ENCODE data around the gene PRKAR1B. TPM values are rescaled to one million over a fixed set of nuclear protein-coding genes. Genes with fewer than 3 reads are reported as not detected.
"Not testable (repeated sequence)": the region's sequence is repeated elsewhere in the genome, so short reads cannot be mapped to it uniquely, and the experiment has no call there.

Gene PRKAR1B
- total RNA-seq, 2 experiments from 2014 or later = 15.5 to 15.8 TPM

DNA sequence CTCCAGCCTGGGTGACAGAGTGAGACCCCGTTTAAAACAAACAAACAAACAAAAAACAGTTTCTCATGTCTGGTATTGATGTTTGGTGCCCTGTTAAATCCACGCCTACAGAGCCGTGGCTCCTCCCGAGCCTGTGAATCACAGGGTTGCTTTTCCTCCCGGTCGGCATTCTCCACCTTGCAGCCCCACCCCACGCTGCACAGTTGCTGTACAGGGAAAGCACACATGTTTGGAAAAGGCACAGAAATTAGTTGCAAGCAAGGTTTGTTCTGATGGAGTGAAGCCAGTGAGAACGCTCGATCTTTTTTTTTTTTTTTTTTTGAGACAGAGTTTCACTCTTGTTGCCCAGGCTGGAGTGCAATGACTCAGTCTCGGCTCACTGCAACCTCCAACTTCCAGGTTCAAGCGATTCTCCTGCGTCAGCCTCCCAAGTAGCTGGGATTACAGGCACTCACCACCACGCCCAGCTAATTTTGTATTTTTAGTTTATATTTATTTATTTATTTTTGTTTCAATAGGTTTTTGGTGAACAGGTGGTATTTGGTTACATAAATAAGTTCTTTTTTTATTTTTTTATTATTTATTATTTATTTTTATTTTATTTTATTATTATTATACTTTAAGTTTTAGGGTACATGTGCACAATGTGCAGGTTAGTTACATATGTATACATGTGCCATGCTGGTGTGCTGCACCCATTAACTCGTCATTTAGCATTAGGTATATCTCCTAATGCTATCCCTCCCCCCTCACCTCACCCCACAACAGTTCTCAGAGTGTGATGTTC is 16.5 kb upstream of the PRKAR1B start:
- peaks cover 29% of the 10 kb centered on the region for H3K36me3 Mint-ChIP-seq (ENCODE audit: low read depth)
- intact Hi-C loops (cut with micrococcal nuclease) = not testable (repeated sequence)

DNA sequence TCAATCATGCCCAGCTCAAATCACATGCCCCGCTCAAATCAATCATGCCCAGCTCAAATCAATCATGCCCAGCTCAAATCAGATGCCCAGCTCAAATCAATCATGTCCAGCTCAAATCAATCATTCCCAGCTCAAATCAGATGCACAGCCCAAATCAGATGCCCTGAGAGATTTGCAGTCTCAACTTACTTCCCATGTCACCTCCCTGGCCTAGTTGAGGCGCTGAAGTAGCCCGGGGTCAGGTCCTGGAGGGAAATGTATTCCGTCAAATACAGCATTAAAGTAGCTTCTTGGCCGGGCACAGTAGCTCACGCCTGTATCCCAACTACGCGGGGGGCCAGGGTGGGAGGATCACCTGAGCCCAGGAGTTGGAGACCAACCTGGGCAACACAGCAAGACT is 15.7 kb upstream of the PRKAR1B start:
- intact Hi-C loops (cut with micrococcal nuclease) = no loop called here
- CTCF ChIA-PET = no interaction called here
- H3K9me3 Mint-ChIP-seq = no peaks in the 10 kb centered on the region
- peaks cover 34% of the 10 kb centered on the region for H3K36me3 Mint-ChIP-seq (ENCODE audit: low read depth)
- no peaks in the 10 kb centered on the region for H3K27me3 Mint-ChIP-seq (ENCODE audit: low read depth)
- H3K27ac Mint-ChIP-seq = no peak overlapping the region
- H3K4me1 Mint-ChIP-seq (ENCODE audit: low read depth) = no peaks in the 10 kb centered on the region
- DNase-seq = no peak
- H3K4me3 Mint-ChIP-seq = no peak overlapping the region

More for the DNA sequence above, 16.5 kb upstream of the PRKAR1B start:
- H3K4me1 Mint-ChIP-seq (ENCODE audit: low read depth); H3K27me3 Mint-ChIP-seq (ENCODE audit: low read depth); DNase-seq; H3K9me3 Mint-ChIP-seq; H3K4me3 Mint-ChIP-seq; CTCF ChIA-PET; H3K27ac Mint-ChIP-seq: not testable (repeated sequence)

DNA sequence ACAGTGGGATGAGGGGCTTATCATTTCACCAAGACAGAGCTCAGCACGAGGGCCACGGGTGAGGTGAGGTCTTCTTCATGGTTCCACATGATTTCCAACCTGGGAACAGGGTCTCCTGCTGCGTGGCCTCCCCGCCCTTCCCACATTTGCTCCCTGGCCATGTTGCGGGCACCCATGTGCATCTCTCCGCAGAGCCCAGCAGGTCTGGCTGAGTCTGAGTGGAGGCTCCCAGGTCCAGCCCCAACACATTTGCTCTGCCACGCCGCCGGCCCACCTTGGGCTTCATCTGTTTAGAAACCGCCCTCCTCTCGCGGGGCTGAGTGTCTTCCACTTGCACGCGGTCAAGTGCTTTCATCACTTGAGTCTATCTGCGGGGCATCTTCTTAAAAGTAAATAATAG is 14.8 kb upstream of the PRKAR1B start:
- CTCF ChIA-PET = interaction anchor here (1.0 kb wide), 1 partner anchor 420 kb away, joined by 3 read pairs; no protein-coding TSS in a partner anchor
- no peaks in the 10 kb centered on the region for H3K27me3 Mint-ChIP-seq (ENCODE audit: low read depth)
- intact Hi-C loops (cut with micrococcal nuclease) = no loop called here
- peaks cover 36% of the 10 kb centered on the region for H3K36me3 Mint-ChIP-seq (ENCODE audit: low read depth)
- H3K27ac Mint-ChIP-seq = no peak overlapping the region
- H3K4me1 Mint-ChIP-seq (ENCODE audit: low read depth) = no peaks in the 10 kb centered on the region
- no peak overlapping the region for H3K4me3 Mint-ChIP-seq
- DNase-seq = no peak
- no peaks in the 10 kb centered on the region for H3K9me3 Mint-ChIP-seq

DNA sequence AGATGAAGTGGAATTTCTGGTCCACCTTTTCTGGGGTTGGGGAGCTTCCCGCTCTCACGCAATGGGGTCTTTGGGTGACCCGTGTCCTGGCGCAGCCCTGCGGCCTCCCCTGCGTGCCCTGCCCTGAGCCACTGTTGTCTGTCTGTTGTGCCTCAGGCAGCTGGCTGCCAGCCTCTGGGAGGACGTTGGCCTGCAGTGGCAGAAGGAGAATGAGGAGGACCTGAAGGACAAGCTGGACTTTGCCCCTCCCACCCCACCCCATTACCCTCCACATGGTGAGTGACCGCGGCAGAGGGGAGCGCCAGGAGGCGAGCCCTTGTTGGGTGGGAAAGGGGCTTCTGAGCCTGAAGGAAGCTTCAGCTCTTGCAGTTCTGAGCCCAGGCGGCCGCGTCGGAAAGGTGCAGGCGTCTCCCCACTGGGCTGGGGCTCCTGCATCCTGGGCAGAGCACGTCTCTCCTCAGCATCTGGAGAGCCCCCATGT is 14.2 kb upstream of the PRKAR1B start:
- CTCF ChIA-PET = interaction anchor here (1.0 kb wide), 1 partner anchor 420 kb away, joined by 3 read pairs; no protein-coding TSS in a partner anchor
- intact Hi-C loops (cut with micrococcal nuclease) = no loop called here
- H3K4me1 Mint-ChIP-seq (ENCODE audit: low read depth) = no peaks in the 10 kb centered on the region

DNA sequence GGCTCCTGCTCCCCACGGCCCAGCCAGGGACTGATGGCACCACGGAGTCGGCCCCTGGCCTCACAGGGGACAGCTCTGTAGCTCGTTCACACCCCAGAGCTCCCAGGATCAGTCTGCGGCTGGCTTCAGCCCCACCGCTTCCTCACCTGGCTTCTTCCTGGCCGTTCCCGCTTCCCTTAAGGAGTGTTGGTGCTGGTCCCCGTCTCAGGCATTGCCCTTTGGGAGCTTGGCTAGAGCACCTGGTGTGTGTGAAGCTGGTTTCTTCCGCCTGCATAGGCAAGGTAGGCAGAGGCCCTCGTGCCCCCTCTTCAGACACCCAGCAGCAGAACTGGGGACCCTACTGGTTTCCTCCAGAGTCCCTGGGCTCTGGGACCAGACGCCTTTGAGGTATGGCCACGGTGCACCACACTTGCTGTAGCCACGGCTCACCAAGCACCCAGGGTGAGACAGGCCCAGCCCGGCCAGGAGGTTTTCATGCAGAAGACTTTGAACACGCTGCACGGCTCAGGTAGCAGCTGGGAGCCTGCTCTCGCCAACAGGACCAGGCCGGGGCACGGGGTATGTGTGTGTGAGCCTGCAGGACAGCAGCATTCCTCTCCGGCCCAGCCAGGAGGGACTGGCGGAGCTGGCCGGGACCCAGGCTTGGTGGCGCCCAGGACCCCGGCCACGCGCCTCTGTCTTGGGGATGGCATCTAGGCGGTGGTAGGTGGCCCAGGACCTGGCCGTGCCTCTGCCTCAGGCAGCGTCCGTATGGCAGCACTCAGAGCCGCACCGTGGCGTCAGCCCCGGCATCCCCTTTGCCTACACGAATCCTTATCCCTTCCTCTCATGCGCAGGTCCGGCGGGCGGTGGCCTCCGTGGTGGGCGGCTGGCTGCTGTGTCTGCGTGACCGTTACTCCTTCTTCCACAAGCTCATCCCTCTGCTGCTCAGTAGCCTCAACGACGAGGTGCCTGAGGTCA is 13.2 kb upstream of the PRKAR1B start:
- DNase-seq = no peak
- Mint-ChIP-seq H3K27me3 (ENCODE audit: low read depth) (no peaks in the 10 kb centered on the region), H3K4me1 (ENCODE audit: low read depth) (no peaks in the 10 kb centered on the region), H3K36me3 (ENCODE audit: low read depth) (peaks cover 31% of the 10 kb centered on the region), H3K27ac (no peak overlapping the region), H3K4me3 (no peak overlapping the region), H3K9me3 (no peaks in the 10 kb centered on the region)
- CTCF ChIA-PET = interaction anchor here (0.5 kb wide), 1 partner anchor 92 kb away, joined by 3 read pairs; no protein-coding TSS in a partner anchor
- intact Hi-C loops (cut with micrococcal nuclease) = no loop called here

More for the DNA sequence above, 14.2 kb upstream of the PRKAR1B start:
- no peak for DNase-seq
- H3K36me3 Mint-ChIP-seq (ENCODE audit: low read depth) = peaks cover 36% of the 10 kb centered on the region
- no peaks in the 10 kb centered on the region for H3K27me3 Mint-ChIP-seq (ENCODE audit: low read depth)
- H3K27ac Mint-ChIP-seq = no peak overlapping the region
- no peak overlapping the region for H3K4me3 Mint-ChIP-seq
- no peaks in the 10 kb centered on the region for H3K9me3 Mint-ChIP-seq

DNA sequence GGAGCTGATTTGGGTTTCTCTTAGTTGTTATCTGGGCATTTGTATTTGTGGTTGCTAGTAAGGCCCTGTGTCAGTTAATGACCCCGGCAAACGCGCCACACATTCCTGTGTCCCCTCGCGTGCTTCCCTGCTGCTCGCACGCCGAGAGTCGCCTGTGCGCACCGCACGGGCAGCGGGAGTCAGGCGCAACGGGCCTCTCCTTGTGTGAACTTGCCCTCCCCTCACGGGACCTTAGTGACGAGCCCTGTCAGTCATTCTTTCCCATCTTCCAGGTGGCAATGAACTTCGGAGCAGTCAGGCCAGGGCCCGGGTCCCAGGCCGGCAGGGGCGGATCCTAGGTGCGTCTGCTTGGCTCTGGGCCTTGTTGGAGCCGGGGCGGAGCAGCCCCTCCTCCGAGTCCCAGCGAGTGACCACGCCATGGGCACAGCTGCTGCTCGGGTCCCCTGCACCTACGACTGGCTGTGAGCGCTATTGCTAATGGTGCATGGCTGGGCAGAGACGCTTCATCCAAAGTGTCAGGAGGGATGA is 12.4 kb upstream of the PRKAR1B start:
- Mint-ChIP-seq H3K27me3 (ENCODE audit: low read depth) (no peaks in the 10 kb centered on the region), H3K27ac (no peak overlapping the region), H3K4me1 (ENCODE audit: low read depth) (no peaks in the 10 kb centered on the region), H3K9me3 (no peaks in the 10 kb centered on the region), H3K36me3 (ENCODE audit: low read depth) (peaks cover 25% of the 10 kb centered on the region), H3K4me3 (no peak overlapping the region)
- CTCF ChIA-PET = interaction anchor here (0.5 kb wide), 1 partner anchor 92 kb away, joined by 3 read pairs; no protein-coding TSS in a partner anchor
- intact Hi-C loops (cut with micrococcal nuclease) = no loop called here
- DNase-seq = no peak

DNA sequence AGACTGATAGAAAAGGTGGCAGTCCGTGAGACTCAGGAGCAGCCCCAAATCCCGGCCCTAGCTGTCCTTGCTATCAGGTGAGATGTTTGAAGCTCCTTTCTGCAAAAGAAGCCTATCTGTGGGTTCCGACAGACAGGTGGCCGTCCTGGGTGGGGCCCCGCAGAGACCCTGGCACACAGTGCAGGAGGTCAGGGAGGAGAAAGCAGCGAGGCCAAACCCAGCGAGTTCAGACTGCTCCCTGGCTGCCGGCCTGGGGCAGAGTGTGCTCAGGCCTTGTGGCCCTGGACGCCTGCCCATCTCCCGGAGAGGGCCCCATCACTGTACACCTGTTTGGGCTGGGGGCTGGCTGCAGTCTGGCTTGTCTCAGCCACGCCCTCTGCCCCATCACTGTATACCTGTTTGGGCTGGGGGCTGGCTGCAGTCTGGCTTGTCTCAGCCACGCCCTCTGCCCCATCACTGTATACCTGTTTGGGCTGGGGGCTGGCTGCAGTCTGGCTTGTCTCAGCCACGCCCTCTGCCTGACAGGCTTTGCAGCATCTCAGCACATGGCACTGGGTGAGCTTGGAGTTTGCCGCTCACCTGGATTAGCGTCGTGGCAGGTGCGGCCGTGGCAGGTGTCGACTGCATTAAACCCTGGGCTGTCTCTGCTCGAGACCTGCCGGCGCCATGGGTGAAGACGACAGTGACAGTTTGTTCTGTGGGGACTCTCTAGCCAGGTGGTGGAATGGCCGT is 11.8 kb upstream of the PRKAR1B start:
- Mint-ChIP-seq H3K4me1 (ENCODE audit: low read depth) (no peaks in the 10 kb centered on the region), H3K9me3 (no peaks in the 10 kb centered on the region), H3K36me3 (ENCODE audit: low read depth) (peaks cover 19% of the 10 kb centered on the region), H3K27me3 (ENCODE audit: low read depth) (no peaks in the 10 kb centered on the region), H3K4me3 (no peak overlapping the region), H3K27ac (no peak overlapping the region)
- intact Hi-C loops (cut with micrococcal nuclease) = no loop called here
- CTCF ChIA-PET = no interaction called here
- DNase-seq = no peak

DNA sequence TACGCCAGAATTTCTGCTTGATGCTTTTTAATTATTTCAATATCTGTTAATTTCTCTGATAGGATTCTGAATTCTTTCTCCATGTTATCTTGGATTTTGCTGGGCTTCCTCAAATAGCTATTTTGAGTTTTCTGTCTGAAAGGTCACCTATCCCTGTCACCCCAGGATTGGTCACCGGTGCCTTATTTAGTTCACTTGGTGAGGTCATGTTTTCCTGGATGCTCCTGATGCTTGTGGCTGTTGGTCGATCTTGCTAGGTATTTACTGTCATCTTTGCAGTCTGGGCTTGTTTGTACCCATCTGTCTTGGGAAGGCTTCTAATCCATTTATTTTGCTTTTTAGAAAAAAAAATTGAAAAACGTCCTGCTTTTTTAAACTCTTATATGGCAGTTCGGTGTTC is 11.2 kb upstream of the PRKAR1B start:
- H3K9me3 Mint-ChIP-seq = no peaks in the 10 kb centered on the region
- H3K36me3 Mint-ChIP-seq (ENCODE audit: low read depth) = peaks cover 18% of the 10 kb centered on the region
- no peak for DNase-seq
- intact Hi-C loops (cut with micrococcal nuclease) = no loop called here
- no peaks in the 10 kb centered on the region for H3K4me1 Mint-ChIP-seq (ENCODE audit: low read depth)
- no peak overlapping the region for H3K27ac Mint-ChIP-seq
- CTCF ChIA-PET = no interaction called here
- no peak overlapping the region for H3K4me3 Mint-ChIP-seq
- H3K27me3 Mint-ChIP-seq (ENCODE audit: low read depth) = no peaks in the 10 kb centered on the region

DNA sequence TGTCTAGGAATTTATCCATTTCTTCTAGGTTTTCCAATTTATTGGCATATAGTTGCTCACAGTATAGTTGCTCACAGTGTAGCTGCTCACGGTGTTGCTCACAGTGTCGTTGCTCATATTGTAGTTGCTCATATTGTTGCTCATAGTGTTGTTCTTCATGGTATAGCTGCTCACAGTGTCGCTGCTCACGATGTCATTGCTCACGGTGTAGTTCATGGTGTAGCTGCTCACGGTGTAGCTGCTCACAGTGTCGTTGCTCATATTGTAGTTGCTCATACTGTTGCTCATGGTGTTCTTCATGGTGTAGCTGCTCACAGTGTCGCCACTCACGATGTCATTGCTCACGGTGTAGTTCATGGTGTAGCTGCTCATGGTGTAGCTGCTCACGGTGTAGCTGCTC is 7.7 kb upstream of the PRKAR1B start:
- no peaks in the 10 kb centered on the region for H3K27me3 Mint-ChIP-seq (ENCODE audit: low read depth)
- CTCF ChIA-PET = interaction anchor here (0.7 kb wide), 1 partner anchor 76 kb away, joined by 4 read pairs; no protein-coding TSS in a partner anchor
- no peak overlapping the region for H3K4me3 Mint-ChIP-seq
- H3K4me1 Mint-ChIP-seq (ENCODE audit: low read depth) = no peaks in the 10 kb centered on the region
- H3K9me3 Mint-ChIP-seq = no peaks in the 10 kb centered on the region
- intact Hi-C loops (cut with micrococcal nuclease) = loop anchor here (5.0 kb wide), 1 partner anchor 403 kb away; no protein-coding TSS in a partner anchor
- no peak overlapping the region for H3K27ac Mint-ChIP-seq
- peaks cover 9% of the 10 kb centered on the region for H3K36me3 Mint-ChIP-seq (ENCODE audit: low read depth)
- no peak for DNase-seq

DNA sequence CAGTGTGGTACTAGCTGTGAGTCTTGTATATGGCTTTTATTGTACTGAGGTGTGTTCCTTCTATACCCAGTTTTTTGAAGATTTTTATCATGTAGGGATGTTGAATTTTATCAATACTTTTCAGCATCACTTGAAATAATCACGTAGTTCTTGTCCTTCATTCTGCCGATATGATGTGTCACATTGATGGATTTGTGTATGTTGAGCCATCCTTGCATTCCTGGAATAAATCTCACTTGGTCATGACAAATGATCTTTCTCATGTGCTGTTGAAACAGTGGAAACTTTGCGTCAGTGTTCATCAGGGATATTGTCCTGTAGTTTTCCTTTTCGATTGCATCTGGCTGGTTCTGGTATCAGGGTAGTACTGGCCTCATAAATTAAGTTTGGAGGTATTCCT is 7.1 kb upstream of the PRKAR1B start:
- intact Hi-C loops (cut with micrococcal nuclease) = loop anchor here (5.0 kb wide), 1 partner anchor 402 kb away; no protein-coding TSS in a partner anchor
- no peak for DNase-seq
- Mint-ChIP-seq H3K9me3 (no peaks in the 10 kb centered on the region), H3K27me3 (ENCODE audit: low read depth) (no peaks in the 10 kb centered on the region), H3K27ac (no peak overlapping the region), H3K36me3 (ENCODE audit: low read depth) (peaks cover 12% of the 10 kb centered on the region), H3K4me3 (no peak overlapping the region), H3K4me1 (ENCODE audit: low read depth) (peaks cover 2% of the 10 kb centered on the region)
- CTCF ChIA-PET = no interaction called here

DNA sequence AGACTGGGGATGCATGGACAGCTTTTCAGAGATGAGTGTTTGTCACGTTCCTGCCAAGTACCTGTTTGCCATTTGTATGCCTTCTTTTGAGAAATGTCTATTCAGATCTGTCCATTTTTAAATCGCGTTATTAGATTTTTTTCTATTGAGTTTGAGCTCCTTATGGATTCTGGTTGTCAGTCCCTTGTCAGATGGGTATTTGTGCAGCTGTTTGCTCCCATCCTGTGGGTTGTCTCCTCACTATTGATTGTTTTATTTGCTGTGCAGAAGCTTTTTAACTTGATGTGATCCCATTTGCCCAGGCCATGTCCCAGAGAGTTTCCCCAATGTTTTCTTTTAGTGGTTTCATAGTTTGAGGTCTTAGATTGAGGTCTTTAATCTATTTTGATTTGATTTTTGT is 5.5 kb upstream of the PRKAR1B start:
- Mint-ChIP-seq H3K27ac (no peak overlapping the region), H3K4me1 (ENCODE audit: low read depth) (peaks cover 13% of the 10 kb centered on the region), H3K27me3 (ENCODE audit: low read depth) (no peaks in the 10 kb centered on the region), H3K36me3 (ENCODE audit: low read depth) (peaks cover 6% of the 10 kb centered on the region), H3K4me3 (no peak overlapping the region), H3K9me3 (no peaks in the 10 kb centered on the region)
- intact Hi-C loops (cut with micrococcal nuclease) = loop anchor here (5.0 kb wide), 1 partner anchor 400 kb away; no protein-coding TSS in a partner anchor
- no peak for DNase-seq
- CTCF ChIA-PET = interaction anchor here (0.7 kb wide), 1 partner anchor 399 kb away, joined by 4 read pairs; no protein-coding TSS in a partner anchor

All from activated naive CD4-positive, alpha-beta T cell treated with anti-CD3 and anti-CD28 coated beads for 36 hours (primary cell).